ENCODE results near the gene ATP2B2.
A peak's percentile ranks its signal among the peaks of the same experiment; 100 is the strongest.

ATP2B2 gene

DNA sequence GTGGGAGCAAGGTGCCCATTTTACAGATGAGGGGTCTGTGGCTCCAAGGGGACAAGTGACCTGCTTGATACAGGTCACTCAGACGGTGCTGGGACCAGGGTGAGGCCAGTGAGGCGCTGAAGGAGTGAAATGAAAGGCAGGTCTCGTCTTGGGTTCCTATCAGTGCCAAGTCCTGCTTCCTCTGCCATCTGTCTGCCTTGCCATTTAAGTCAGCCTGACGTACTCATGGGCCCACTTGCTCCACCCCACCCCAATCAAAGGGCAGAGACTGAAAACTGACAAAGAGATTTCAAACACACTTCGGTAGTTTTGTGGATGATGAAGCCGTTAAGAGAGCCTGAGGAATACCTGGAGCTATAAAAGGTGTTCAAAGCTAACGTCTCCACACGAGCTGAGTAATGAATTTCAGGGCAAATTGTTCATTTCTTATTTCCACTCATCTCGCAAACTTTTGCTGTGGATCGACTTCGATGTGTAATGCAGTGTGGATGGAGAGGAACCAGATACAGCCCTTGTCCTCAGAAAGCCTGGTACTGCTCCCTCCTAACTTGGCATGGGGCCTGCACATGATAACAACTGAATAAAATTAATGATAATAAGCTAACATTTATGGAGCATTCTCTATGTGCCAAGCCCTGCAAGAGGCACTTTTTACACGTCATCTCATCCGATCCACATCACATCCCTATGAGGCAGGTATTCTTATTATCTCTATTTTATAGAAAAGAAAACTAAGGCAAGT lies 36.6 kb downstream of the ATP2B2 start:
- no peak for DNase-seq

DNA sequence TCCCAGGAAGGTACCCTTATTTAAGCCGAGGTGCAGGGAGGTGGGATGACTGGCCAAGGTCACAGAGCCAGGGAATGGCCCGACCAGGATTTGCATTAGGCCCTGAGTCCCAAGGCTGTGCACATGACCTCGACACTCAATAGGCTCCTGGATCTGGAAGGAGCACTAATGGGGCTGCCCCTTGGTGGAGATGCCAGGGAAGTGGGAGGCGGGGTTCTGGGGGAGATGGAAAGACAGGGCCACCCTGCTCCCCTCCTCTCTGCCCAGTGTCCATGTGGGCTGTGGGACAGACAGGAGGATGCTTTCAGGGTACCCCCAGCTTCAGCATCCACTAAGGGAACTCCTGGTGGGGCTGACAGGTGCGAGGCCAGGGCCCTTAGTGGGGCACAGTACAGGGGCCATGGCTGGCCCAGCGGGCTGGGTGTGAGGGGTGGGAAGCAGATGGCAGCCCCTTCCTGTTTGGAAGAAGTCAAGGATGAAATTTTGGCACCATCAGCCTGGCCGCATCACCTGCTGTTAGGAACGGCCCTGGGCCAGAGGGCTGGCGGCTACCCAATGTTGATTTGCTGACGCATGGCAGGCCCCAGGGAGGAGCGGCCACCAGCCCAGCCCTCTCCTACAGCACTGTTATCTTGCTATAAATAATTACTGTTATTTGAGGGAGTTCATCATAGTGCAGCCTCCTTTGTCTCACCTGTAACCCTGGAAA lies 37.3 kb downstream of the ATP2B2 start:
- no peak for DNase-seq

DNA sequence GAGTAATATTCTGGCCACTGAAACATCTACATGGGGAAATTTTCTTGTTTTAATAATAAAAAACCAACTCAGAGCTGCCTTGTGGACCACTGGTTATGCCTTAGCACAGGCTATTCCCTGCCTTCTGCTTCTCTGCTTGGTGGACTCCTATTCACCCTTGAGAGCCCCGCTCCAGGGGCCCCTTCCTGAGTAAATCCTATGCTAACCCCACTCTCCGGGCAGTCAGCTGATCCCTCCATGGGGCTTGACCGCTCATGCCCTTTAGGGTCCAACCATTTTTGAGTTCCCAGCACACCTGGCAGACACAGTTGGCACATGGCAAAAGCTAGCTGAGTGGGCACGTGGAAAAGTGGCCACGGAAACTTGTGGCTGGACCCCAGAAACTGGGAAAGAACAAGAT lies 38.2 kb downstream of the ATP2B2 start:
- DNase-seq = no peak

DNA sequence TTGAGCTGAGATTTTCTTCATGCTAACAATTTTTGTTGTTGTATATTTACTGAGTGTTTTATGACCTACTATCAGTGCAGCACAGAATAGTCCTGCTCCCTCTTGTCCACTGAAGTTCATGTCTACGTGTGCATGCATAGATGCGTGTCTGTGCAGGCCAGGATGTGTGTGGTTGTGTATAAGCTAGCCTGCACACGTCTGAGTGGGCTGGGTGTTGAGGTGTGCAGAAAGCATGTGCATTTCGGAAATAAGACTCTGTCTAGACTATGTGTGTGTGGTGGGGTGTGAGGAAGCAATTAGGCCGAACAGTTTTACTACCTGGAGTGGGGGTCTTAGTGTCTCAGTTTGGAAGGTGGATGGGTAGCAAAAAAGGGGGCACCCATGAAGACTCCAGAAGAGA lies 39.2 kb downstream of the ATP2B2 start:
- DNase-seq = no peak

DNA sequence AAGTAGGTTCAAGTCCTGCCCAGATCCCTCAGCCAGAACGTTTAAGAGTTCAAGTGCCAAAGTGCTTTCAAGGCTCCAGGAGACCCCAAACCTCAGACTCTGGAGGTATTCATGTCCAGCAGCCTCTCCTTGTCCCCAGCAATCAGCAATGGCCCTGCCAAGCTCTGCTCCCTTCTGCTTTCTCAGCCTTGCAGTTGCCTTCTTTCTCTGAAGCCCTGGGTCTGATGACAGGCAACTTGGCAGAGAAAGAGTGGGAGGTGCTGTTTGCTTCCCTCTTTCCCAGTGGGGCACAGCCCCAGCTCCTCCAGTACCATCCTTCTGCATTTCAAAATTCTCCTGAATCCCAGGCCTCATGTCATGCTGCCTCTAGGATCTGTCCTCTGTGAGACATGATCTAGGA lies 40.2 kb downstream of the ATP2B2 start:
- no peak for DNase-seq

DNA sequence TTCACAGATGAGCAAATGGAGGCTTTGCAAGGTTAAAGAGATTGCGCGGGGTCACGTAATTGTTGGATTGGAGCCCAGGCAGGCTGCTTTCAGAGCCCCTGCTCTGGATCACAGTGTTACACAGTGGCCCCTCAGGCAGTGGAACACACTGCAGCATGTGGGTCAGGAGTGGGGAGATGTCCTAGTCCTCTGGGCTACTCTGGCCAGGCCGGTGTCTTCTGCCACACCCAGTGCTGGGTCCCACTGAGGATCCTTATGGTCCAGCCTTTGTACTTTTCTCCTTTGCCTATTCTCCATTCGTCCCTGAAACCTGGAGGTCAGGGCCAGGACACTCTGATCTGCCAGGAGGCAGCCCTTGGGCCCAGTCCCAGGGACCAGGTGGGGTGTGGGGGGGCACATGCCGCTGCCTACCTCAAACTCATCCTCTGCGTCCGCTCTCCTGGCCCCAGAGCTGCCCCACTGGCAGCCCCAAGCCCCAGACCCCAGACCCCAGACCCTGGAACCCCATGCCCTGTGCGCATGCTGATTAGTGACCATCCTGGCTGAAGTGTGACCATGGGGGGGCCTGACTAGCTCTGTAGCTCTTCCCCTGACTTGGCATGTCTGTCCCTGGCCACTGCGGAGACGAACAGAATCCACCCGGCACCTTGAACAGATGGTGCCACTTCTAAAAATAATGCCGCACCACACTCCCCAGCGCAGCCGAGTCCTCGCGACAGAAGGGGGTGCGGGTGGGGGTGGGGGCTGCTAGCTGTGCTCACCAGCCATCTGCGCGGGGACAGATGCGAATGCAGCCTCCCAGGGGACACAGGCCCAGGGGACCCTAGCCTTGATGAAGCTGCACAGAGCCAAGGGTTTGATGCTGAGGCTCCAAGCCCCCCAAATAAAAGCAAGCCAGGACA lies 41.6 kb downstream of the ATP2B2 start:
- DNase-seq = no peak

DNA sequence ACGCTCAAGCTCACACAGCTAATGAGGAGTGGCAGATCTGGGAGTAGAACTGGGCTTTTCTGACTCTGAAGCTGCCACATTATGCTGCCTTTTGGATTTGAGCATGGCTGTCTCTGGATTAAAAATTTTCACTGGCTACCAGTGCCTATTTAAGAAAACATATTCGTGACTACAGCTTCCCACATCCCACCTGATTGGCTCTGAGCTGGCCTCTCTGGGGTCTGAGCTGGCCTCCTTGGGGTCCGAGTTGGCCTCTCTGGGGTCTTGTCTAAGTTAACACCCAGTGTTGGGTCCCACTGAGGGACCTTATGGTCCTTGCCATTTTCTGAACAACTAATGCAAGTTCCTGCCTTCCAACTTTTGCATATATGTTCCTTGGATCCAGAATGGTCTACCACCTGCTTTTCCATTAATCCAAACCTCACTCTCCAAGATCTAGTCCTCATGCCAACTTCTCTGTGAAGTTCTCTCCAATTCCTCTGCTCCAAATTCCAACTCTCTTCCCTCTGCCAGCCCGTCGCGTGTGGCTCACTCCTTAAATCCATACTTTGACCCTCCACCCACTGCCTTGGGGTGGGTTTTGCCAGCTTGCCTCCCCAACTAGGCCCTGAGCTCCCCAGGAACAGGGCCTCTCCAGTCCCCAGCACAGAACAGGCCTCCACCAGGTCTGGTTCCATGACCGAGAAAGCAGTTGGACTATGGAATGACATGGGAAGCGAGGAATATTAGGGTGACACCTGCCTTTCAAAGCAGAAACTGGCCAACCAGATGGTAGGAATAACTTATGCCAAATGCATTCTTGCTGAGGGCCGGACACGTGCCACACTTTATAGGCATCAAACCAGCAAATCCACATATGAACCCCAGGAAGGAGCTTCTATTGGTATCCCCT lies 42.5 kb downstream of the ATP2B2 start:
- DNase-seq = no peak

DNA sequence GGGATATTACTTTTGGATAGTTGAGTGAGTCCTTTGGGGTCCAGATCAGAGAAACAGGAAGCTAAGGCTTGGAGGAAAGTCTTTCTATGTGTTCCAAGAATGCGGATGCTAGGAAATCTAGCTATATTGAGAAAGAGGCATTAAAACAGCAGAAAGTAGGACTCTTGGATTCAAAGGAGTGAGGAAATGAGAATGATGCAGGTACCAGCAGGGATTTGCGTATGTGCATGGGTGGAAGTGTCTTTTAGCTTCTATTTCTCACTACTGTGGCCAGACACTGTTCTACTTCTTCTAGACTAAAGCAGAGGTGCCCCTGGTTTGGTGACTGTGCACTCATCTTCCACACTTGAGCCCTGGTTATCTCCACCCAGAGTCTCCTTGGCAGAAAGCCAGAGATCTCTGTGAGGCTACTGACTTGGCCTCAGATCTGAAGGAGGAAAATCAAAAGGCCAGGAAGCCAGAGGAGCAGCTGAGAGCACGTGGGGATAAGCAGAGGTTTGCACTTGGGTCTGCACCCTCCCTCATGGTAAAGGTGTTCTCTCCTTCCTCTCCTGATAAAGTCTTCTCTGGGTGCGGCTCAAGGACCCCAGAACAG lies 44.3 kb downstream of the ATP2B2 start:
- DNase-seq = no peak

DNA sequence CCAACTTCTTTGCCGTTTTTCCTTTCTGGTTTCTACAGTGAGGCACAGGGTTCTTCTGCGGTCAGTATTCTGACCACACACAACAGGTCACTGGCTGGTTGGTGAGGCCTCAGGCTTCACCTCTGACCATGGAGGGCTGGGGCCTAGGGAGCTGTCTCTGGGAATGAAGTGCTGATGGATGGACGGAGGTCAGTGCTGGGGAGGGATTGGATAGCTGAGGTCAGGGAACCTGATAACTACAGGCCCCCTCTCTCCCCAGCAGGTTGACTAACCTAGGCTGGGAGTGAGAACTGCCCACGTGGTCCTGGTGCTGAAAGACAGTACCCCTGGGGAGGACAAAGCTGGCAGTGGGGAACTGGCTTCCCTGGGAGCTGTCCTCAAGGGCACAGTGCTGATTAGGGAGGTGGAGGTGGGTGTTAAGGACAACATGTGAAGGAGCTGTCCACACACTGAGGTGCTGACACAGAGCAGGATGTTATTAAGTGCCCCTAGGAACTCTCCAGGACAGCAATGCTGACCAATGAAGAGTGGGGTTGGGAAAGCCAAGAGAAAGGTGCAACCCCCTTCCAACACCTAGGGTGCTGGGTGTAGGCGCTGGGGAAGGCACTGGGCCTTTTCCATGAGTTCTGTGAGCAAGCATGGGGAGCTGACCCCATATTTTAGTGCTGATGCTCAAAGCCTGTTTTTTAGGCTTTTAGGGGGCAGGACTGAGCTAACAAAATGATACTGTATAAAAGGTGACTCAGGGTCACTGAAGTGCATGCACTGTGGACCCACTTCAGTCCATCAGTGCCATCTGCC lies 45.2 kb downstream of the ATP2B2 start:
- DNase-seq = peak; percentile 64

DNA sequence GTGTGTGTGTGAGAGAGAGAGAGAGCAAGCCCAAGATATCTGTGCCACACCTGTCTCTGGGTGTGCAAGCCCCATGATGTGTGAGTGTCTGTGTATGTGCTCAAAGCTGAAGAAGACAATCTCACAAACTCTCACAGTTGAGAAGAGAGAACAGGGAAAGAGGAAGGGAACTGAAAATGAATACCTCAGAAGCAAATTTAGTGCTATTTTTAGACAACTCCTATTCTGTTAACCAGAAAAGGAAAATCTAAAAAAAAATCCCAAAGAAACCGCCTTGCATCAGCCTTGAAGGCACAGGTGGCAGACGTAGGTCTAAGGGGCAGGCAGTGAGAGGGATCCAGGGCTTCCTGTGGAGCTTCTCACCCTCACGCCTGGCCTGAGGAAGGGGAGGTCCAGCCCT lies 47.8 kb downstream of the ATP2B2 start:
- DNase-seq = no peak

DNA sequence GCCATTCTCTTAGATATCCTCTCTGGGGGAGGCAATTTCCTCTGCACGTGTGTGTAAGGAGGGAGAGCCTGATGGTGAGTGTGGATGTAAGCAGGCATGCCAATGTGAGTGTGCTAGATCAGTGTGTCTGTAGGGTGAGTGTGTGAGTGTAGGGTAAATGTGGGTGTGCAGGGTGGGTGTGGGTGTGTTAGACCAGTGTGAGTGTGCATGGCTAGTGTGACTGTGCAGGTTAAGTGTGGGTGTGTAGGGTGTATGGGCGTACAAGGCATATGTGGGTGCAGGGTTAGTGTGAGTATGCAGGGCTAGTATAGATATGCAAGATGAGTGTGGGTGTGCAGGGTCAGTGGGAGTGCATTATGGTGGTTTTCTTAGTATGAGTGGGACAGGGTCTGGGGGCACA lies 48.4 kb downstream of the ATP2B2 start:
- DNase-seq = no peak

DNA sequence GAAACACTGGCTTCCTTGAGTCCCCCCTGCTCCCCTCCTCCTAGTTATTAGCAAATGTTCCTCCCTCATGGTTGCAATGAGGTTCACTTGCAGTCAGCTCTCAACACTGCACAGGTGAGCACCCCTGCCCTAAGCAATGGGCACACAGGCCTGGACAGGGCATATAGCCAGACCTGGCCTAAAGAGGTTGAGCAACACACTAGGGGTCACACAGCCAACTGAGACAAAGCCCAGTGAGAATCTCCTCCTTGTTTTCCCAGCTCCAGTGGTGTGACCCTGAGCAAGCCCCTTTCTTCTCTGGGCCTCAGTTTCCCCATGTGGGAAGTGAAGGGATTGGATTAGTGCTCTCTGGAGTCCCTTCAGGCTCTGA lies 49.9 kb downstream of the ATP2B2 start:
- no peak for DNase-seq

DNA sequence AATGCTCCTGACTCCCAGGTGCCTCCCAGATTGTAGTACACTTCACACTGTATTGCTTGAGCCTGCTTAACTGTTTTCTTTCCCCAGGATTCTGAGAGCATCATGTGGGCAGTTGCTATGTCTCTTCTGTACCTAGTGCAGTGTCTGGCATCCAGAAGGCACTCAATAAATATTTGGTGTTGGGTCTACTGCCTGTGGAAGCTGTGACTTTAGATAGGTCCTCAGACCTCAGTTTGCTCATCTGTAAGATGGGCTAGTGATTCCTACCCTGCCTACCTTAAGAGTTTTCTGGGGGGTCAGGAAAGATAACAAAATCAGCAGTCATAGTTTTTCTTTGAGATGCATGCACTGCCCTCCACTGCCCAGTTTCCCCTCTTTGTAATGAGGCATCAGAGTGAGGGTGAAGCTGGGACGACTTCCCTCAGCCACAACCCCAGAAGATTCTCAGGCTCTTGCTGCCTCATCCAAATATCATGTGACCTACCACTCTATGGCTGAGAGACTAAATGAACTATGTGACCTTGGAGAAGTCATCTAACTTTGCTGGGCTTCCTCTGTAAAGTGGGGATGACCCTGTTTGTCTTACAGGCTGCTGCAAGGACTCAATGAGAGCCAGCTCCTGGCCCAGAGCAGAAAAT lies 50.4 kb downstream of the ATP2B2 start:
- DNase-seq = no peak

DNA sequence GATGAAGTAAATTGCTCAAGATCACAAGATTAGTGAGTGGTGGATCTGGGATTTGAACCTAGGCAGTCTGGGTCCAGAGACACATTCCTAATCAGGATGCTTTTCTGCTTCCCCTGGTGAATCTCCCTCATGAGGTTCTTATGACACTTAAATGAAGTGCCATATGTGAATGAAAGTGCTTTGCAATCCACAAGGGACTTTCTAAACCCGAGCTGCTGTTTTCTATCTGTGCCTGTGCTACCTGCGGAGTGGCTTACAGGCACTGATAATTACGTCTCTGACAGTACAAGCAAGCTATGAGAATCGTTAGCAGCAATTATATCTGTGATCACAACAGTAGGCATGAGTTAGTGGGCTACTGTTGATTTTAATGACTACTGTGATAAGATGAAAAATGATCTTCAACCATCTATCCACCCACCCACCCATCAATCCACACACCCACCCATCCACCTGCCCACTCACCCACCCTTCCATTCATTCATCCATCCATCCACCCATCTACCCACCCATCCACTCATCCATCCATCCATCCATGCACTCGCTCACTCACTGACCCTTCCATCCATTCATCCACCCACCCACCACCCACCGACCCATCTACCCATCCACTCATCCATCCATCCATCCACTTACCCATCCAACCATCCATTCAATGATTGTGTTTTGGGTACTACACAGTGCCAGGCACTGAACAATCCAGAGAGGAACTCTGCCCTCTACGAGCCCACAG lies 51.8 kb downstream of the ATP2B2 start:
- no peak for DNase-seq

DNA sequence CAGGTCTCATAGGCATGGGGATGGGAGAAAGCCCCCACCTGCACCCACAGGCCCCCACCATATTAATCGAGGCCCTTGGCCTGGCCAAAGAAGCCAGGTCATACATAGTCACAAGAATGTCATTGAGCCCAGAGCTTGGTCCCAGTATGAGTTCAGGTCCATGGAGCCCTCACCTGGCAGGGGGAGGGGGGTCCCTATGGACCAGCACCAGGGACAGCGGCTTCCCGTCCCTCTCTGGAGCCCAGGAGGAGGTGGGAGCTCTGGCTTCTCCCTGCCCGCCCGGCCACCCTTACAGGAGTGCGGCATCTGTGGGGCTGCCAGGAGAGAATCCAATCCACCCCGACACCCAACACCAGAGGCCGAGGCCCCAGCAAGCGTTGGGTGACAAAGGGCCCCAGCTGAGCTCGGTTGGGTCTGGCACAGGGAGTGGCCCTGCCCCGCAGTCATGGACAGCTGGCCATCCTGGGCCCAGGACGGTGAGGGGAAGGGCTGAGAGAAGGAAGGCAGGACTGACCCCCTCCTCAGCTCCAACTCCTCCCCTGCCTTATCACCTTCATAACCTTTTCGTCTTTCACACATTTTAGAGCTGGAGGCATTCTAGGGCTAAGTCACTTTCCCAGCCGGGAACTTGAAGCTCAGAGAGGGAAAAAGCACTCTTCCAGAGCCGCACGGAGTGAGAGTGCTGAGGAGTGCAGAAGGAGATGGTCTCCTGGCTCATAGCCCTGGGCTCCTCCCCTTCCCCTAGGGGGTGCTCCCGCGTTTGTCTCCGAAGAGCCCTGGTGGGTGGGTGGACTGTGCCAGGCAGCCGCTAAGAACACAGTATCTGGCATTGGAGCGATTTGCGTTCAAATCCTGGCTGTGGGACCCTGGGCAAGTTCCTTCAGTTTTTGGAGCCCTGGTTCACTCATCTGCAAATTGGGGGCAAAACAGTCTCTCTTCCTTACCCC lies 54.6 kb downstream of the ATP2B2 start:
- no peak for DNase-seq

DNA sequence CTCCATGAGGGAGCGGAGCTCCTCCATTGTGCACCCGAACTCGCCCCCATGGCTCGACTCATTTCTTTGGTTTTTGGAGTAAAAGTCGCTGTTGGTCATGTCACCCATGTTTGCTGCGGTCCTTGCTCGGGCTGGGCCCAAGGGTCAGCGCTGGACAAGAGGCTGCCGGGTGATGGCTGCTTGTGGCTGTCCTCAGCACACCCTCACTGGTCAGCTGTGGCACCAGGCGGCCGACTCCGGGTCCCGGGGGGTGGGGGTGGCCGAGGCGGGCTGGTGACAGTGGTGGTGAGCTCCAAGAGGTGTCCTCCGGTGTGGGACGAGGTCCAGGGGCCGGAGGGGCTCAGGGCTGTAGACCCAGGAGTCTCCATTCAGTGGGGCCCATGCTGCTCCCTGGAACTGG lies 56.0 kb downstream of the ATP2B2 start:
- no peak for DNase-seq

DNA sequence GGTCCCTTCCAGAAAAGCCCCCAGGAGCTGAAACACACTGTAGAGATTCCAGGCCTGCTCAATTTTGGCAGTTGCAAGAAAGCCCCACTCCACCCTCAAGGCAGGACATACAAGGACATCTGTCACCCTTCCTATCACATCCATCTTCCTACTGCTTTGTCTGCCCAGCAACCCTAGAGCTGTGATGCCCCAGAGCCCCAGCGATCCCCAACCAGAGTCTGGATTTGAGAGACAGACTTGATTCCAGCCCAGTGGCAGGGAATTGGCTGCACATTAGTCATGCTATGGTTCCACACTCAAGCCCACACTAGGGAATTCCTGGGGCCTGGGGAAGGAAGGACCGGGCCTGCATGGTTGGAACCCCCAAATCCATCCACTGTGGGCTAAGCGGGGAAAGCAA lies 56.8 kb downstream of the ATP2B2 start:
- DNase-seq = no peak

DNA sequence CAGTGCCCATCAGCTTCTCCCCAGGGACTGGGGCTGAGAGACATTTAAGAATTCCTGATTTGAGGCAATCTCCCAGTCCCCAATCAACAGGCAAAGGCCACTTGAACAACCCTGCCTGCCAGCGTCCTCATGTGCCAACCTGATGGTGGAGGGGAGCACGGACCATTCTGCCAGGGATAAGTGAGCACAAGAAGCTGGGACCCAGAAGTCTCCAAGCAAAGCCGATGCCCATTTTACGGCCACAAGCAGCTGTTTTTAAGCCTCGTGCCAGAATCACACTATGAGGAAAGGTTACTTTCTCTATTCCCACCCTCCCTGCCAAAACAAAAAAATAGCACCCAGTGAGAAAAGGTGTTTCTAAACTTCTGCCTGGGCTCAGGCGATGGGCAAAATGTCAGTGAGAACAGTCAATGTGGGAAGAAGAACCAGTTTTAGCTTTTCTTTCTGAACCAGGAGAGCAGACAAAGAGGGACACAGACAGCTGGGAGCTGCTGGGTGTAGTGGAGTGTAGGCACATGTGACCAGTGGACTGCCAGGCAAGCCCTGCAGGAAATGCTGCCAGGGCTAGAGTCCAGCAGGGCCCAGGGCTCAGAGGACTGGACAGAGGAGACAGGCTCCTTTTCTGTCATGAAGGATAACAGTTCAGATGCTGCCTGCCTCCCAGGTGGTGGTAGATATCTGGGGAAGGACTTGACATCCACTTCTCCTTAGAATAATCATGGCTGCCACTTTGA lies 57.7 kb downstream of the ATP2B2 start:
- DNase-seq = no peak

Data from CD4-positive, alpha-beta T cell treated with Interleukin-21 for 1 hour (primary cell).